ENCODE measurements around the gene RBL1. TPM values are rescaled to one million over a fixed set of nuclear protein-coding genes. Genes with fewer than 3 reads are reported as not detected.
A peak's percentile ranks its signal among the peaks of the same experiment; 100 is the strongest.
"Not testable (repeated sequence)": the region's sequence is repeated elsewhere in the genome, so short reads cannot be mapped to it uniquely, and the experiment has no call there.

RBL1 gene
- total and polyA plus RNA-seq, 8 donors, result 9.8 to 15.4 (median 12.7) TPM

GRCh38 chr20:37055276-37055675 lies 40.5 kb downstream of the RBL1 start:
- H3K36me3 ChIP-seq, result peaks cover 0 to 80% of the 10 kb centered on the region in 2 donors
- ATAC-seq (no peak), DNase-seq (no peak)
- H3K4me3 ChIP-seq, result no peak overlapping the region
- no peak overlapping the region for H3K27ac ChIP-seq
- no peak for TF ChIP-seq CTCF (IDR thresholded peaks at IDR 0.05)
- intact Hi-C loops (cut with DNase I), result no loop called here
- no peaks in the 10 kb centered on the region for H3K9me3 ChIP-seq
- H3K4me1 ChIP-seq, result no peaks in the 10 kb centered on the region
- no peaks in the 10 kb centered on the region for H3K27me3 ChIP-seq

- Histone ChIP-seq H3K4me3 (no peak overlapping the region), H3K27me3 (no peaks in the 10 kb centered on the region), H3K9me3 (no peaks in the 10 kb centered on the region), H3K27ac (no peak overlapping the region), H3K4me1 (no peaks in the 10 kb centered on the region), H3K36me3 (peaks cover 0 to 72% of the 10 kb centered on the region in 2 donors)
- no peak for TF ChIP-seq CTCF (IDR thresholded peaks at IDR 0.05)
- DNase-seq, result no peak
- ATAC-seq, result no peak
- intact Hi-C loops (cut with DNase I), result no loop called here
These were observed 42.4 kb downstream of the RBL1 start for GRCh38 chr20:37053230-37053950.

GRCh38 chr20:37042986-37043972 lies 52.5 kb downstream of the RBL1 start:
- ATAC-seq, result peak; percentile 14
- Histone ChIP-seq H3K27me3 (no peaks in the 10 kb centered on the region), H3K4me1 (no peaks in the 10 kb centered on the region), H3K9me3 (no peaks in the 10 kb centered on the region), H3K36me3 (peaks cover 0 to 62% of the 10 kb centered on the region in 2 donors), H3K4me3 (peak overlapping the region in 1 of 2 donors; percentile 1), H3K27ac (peak overlapping the region in 1 of 2 donors; percentile 33)
- DNase-seq, result no peak
- intact Hi-C loops (cut with DNase I), result no loop called here
- TF ChIP-seq CTCF (IDR thresholded peaks at IDR 0.05), result no peak

GRCh38 chr20:37039366-37039765 lies 56.4 kb downstream of the RBL1 start:
- H3K27me3 ChIP-seq; intact Hi-C loops (cut with DNase I); H3K4me1 ChIP-seq; ATAC-seq; H3K4me3 ChIP-seq; H3K9me3 ChIP-seq; H3K27ac ChIP-seq; DNase-seq: not testable (repeated sequence)
- peaks cover 0 to 56% of the 10 kb centered on the region in 2 donors for H3K36me3 ChIP-seq

GRCh38 chr20:37032077-37032476 lies 63.7 kb downstream of the RBL1 start:
- H3K27ac ChIP-seq, result no peak overlapping the region
- H3K4me3 ChIP-seq, result no peak overlapping the region
- no peak for ATAC-seq
- intact Hi-C loops (cut with DNase I), result no loop called here
- H3K9me3 ChIP-seq, result no peaks in the 10 kb centered on the region
- DNase-seq, result no peak
- H3K27me3 ChIP-seq, result no peaks in the 10 kb centered on the region
- TF ChIP-seq CTCF (IDR thresholded peaks at IDR 0.05), result no peak
- peaks cover 0 to 58% of the 10 kb centered on the region in 2 donors for H3K36me3 ChIP-seq
- H3K4me1 ChIP-seq, result no peaks in the 10 kb centered on the region

All from left lung (tissue), 10 donors.